Kidney (tissue), 14 donors: ENCODE results near the gene LUZP1. TPM values are rescaled to one million over a fixed set of nuclear protein-coding genes. Genes with fewer than 3 reads are reported as not detected.

Experiments used
- DNase-seq, 5 donors: peaks; one replicate each; pipeline ENCODE4 v3.0.0-alpha.2; 2013 to 2020
- FAIRE-seq: peaks from 2 replicates; lab custom pipeline; 2012; peaks lifted over from hg19 to GRCh38; lab: Jason Lieb, UNC
- H3K27ac ChIP-seq, 2 donors: one replicate each; pipeline ENCODE4 v1.7.0; 2013; ENCODE audit warnings: low read depth in 2 of 2, low read length in 2 of 2, inconsistent platforms in 1 of 2
- H3K27me3 ChIP-seq: one replicate; pipeline ENCODE4 v1.7.1; 2013; ENCODE audit warnings: low read length, inconsistent platforms; ENCODE audit not compliant: control insufficient read depth, insufficient read depth
- H3K36me3 ChIP-seq, 3 donors: one replicate each; pipeline versions ENCODE4 v1.7.0 to v1.7.1; 2013; ENCODE audit warnings: low read length in 3 of 3, control low read depth in 1 of 3, inconsistent platforms in 1 of 3; ENCODE audit not compliant: insufficient read depth in 3 of 3, control insufficient read depth in 2 of 3
- H3K4me1 ChIP-seq, 3 donors: one replicate each; pipeline versions ENCODE4 v1.7.0 to v1.7.1; 2013; ENCODE audit warnings: low read length in 3 of 3, inconsistent platforms in 1 of 3, low read depth in 1 of 3; ENCODE audit not compliant: control insufficient read depth in 2 of 3, insufficient read depth in 2 of 3
- H3K4me3 ChIP-seq, 3 donors: one replicate each; pipeline versions ENCODE4 v1.7.0 to v1.8.1; 2013; ENCODE audit warnings: low read length in 3 of 3, control low read depth in 1 of 3, inconsistent platforms in 1 of 3
- H3K9ac ChIP-seq, 3 donors: one replicate each; pipeline versions ENCODE4 v1.7.0 to v1.7.1; 2013; ENCODE audit warnings: low read length in 3 of 3, control low read depth in 1 of 3, inconsistent platforms in 1 of 3
- H3K9me3 ChIP-seq, 3 donors: one replicate each; pipeline versions ENCODE4 v1.7.0 to v1.7.1; 2013; ENCODE audit warnings: low read length in 3 of 3, control low read depth in 1 of 3, inconsistent platforms in 1 of 3; ENCODE audit not compliant: control insufficient read depth in 2 of 3, insufficient read depth in 1 of 3
- CTCF ChIP-seq: IDR thresholded peaks from 3 replicates; pipeline ENCODE4 v1.5.1; 2012; ENCODE audit warnings: mild to moderate bottlenecking, moderate library complexity, borderline replicate concordance; ENCODE audit not compliant: insufficient read depth; ENCODE audit errors: extremely low read depth
- intact Hi-C: fragments of 100-400 bp; cut with DNase I; formaldehyde crosslinking; loops from one replicate; pipeline ENCODE4 v1.11.1; 2022
- polyA plus RNA-seq: library from polyadenylated mRNA; stranded (reverse); fragments of 350-450 nt; fragmentation: Illumina TruSeq; extraction: RNeasy Lipid Tissue Mini Kit (QIAGEN cat#74804); gene quantifications from one replicate; pipeline ENCODE4 v1.2.3, GENCODE V29; 2014; ENCODE audit warnings: low read depth, low replicate concordance; ENCODE audit not compliant: insufficient read depth
- total RNA-seq: library from RNA; stranded (reverse); fragmentation: NEBNext Ultra II Directional; extraction: Animal tissue kit (Norgen Biotek cat#: 25700); gene quantifications from one replicate; pipeline ENCODE4 v1.2.1, GENCODE V29; 2021
- donor health status: control.
- donor health status: control.
- donor health status: control.
- donor health status: control.
- donor health status: control.
- donor health status: DM: yes; HTN: yes; CAD: no.
- donor health status: Normal renal cell carcinoma (clear cell type).

Gene LUZP1
- total and polyA plus RNA-seq, 2 donors from 2014 or later = 6.7 to 39.0 TPM

- H3K4me3 ChIP-seq = no peak overlapping the region
- H3K27me3 ChIP-seq = no peaks in the 10 kb centered on the region
- no peak overlapping the region for H3K27ac ChIP-seq
- no peak for FAIRE-seq
- no peak overlapping the region for H3K9ac ChIP-seq
- no peaks in the 10 kb centered on the region for H3K4me1 ChIP-seq
- intact Hi-C loops = no loop called here
- no peak for TF ChIP-seq CTCF
- no peak for DNase-seq
- peaks cover 8 to 60% (median 30%) of the 10 kb centered on the region in 3 donors for H3K36me3 ChIP-seq
- H3K9me3 ChIP-seq = no peaks in the 10 kb centered on the region
These were observed 87.8 kb downstream of the LUZP1 start for GRCh38 chr1:23080885-23081284.

- Histone ChIP-seq H3K27me3 (no peaks in the 10 kb centered on the region), H3K4me3 (no peak overlapping the region), H3K4me1 (no peaks in the 10 kb centered on the region), H3K36me3 (peaks cover 10 to 51% (median 24%) of the 10 kb centered on the region in 3 donors), H3K27ac (no peak overlapping the region), H3K9me3 (no peaks in the 10 kb centered on the region), H3K9ac (no peak overlapping the region)
- TF ChIP-seq CTCF = no peak
- DNase-seq (no peak), FAIRE-seq (no peak)
- intact Hi-C loops = no loop called here
These were observed 89.6 kb downstream of the LUZP1 start for GRCh38 chr1:23079025-23079424.

- Histone ChIP-seq H3K27ac (no peak overlapping the region), H3K36me3 (peaks cover 10 to 50% (median 18%) of the 10 kb centered on the region in 3 donors), H3K9me3 (no peaks in the 10 kb centered on the region), H3K4me1 (no peaks in the 10 kb centered on the region), H3K4me3 (no peak overlapping the region), H3K27me3 (no peaks in the 10 kb centered on the region), H3K9ac (no peak overlapping the region)
- DNase-seq (no peak), FAIRE-seq (no peak)
- no peak for TF ChIP-seq CTCF
- intact Hi-C loops = no loop called here
These were observed 94.6 kb downstream of the LUZP1 start for GRCh38 chr1:23074012-23074411.

GRCh38 chr1:23069675-23070074 lies 99.0 kb downstream of the LUZP1 start:
- H3K27me3 ChIP-seq = no peaks in the 10 kb centered on the region
- H3K36me3 ChIP-seq = peaks cover 11 to 48% (median 16%) of the 10 kb centered on the region in 3 donors
- TF ChIP-seq CTCF = no peak
- H3K9ac ChIP-seq = no peak overlapping the region
- intact Hi-C loops = no loop called here
- no peak for FAIRE-seq
- DNase-seq = no peak
- no peak overlapping the region for H3K4me3 ChIP-seq
- no peaks in the 10 kb centered on the region for H3K4me1 ChIP-seq
- H3K27ac ChIP-seq = no peak overlapping the region
- no peaks in the 10 kb centered on the region for H3K9me3 ChIP-seq
